Suprapubic skin (tissue), 4 donors: ENCODE measurements around the gene SLC16A13. TPM values are rescaled to one million over a fixed set of nuclear protein-coding genes. Genes with fewer than 3 reads are reported as not detected.
A peak's percentile ranks its signal among the peaks of the same experiment; 100 is the strongest.

Experiments
- DNase-seq, 2 donors: peaks; one replicate each; pipeline ENCODE4 v3.0.0-alpha.2; 2019; ENCODE audit warnings: low spot score in 2 of 2
- H3K27ac ChIP-seq: fragments of 200-600 bp; sonication (generic); one replicate; pipeline ENCODE4 v1.5.1; 2019
- H3K27me3 ChIP-seq: fragments of 200-600 bp; sonication (generic); one replicate; pipeline ENCODE4 v1.5.1; 2019
- H3K36me3 ChIP-seq: fragments of 200-600 bp; sonication (generic); one replicate; pipeline ENCODE4 v1.5.1; 2019
- H3K4me1 ChIP-seq: fragments of 200-600 bp; sonication (generic); one replicate; pipeline ENCODE4 v1.5.1; 2019
- H3K4me3 ChIP-seq: fragments of 200-600 bp; sonication (generic); one replicate; pipeline ENCODE4 v1.5.1; 2019; ENCODE audit warnings: mild to moderate bottlenecking
- H3K9me3 ChIP-seq: fragments of 200-600 bp; sonication (generic); one replicate; pipeline ENCODE4 v1.5.1; 2019
- CTCF ChIP-seq, 2 donors: fragments of 200-600 bp in 1 of 2; fragments of 450-650 bp in 1 of 2; sonication (generic) in 1 of 2; IDR thresholded peaks; one replicate each; pipeline ENCODE4 v1.5.1; 2016 to 2019; ENCODE audit warnings: antibody characterized with exemption in 2 of 2, mild to moderate bottlenecking in 1 of 2, moderate library complexity in 1 of 2
- EP300 ChIP-seq: sonication (generic); formaldehyde crosslinking; IDR thresholded peaks from one replicate; pipeline ENCODE4 v1.6.1; 2017; ENCODE audit warnings: antibody characterized with exemption
- POLR2A ChIP-seq, 2 donors: fragments of 450-650 bp; IDR thresholded peaks; one replicate each; pipeline ENCODE4 v1.6.1; 2017; ENCODE audit warnings: antibody characterized with exemption in 2 of 2, mild to moderate bottlenecking in 2 of 2, moderate library complexity in 2 of 2
- POLR2AphosphoS5 ChIP-seq, 3 donors: sonication (generic); formaldehyde crosslinking; IDR thresholded peaks; one replicate each; pipeline ENCODE4 v1.6.1; 2017; ENCODE audit warnings: antibody characterized with exemption in 3 of 3
- WGBS: methylation state at CpG from one replicate; pipeline ENCODE4 v1.1.5; 2018; 5-methylcytosine and 5-hydroxymethylcytosine counted together
- total RNA-seq, 4 donors: library from RNA; depleted of rRNA; stranded (reverse); fragments of >200 nt; gene quantifications; one replicate each; pipeline ENCODE4 v1.1.0, GENCODE V29; 2016

SLC16A13 gene
- total RNA-seq, 4 donors from 2014 or later = 1.5 to 4.9 (median 3.7) TPM

- Histone ChIP-seq H3K36me3 (peaks cover 6% of the 10 kb centered on the region), H3K27ac (peak overlapping the region; percentile 85), H3K27me3 (no peaks in the 10 kb centered on the region), H3K4me1 (peaks cover 87% of the 10 kb centered on the region), H3K9me3 (no peaks in the 10 kb centered on the region), H3K4me3 (peak overlapping the region; percentile 46)
- 65% methylated on average over 10 of the region's 10 CpGs for WGBS
- no peak for TF ChIP-seq EP300
- TF ChIP-seq POLR2A (IDR thresholded peaks at IDR 0.05) = peak in 1 of 2 donors; percentile 66
- TF ChIP-seq CTCF (IDR thresholded peaks at IDR 0.05) = no peak
- peak in 1 of 3 donors; percentile 47 for TF ChIP-seq POLR2AphosphoS5 (IDR thresholded peaks at IDR 0.05)
- DNase-seq = no peak
These were observed 17.4 kb upstream of the SLC16A13 start for GRCh38 chr17:7018331-7018964.

- DNase-seq = no peak
- Histone ChIP-seq H3K27ac (peak overlapping the region; percentile 85), H3K4me3 (peak overlapping the region; percentile 46), H3K9me3 (no peaks in the 10 kb centered on the region), H3K4me1 (peaks cover 80% of the 10 kb centered on the region), H3K36me3 (peaks cover 6% of the 10 kb centered on the region), H3K27me3 (no peaks in the 10 kb centered on the region)
- TF ChIP-seq EP300 (no peak), CTCF (IDR thresholded peaks at IDR 0.05) (no peak), POLR2AphosphoS5 (IDR thresholded peaks at IDR 0.05) (no peak), POLR2A (IDR thresholded peaks at IDR 0.05) (no peak)
- WGBS = 23% methylated on average over 10 of the region's 10 CpGs
These were observed 16.4 kb upstream of the SLC16A13 start for GRCh38 chr17:7019367-7019766.

- peaks cover 79% of the 10 kb centered on the region for H3K4me1 ChIP-seq
- TF ChIP-seq EP300 = no peak
- no peaks in the 10 kb centered on the region for H3K9me3 ChIP-seq
- WGBS = 7% methylated on average over 15 of the region's 16 CpGs
- DNase-seq = no peak
- peak overlapping the region; percentile 85 for H3K27ac ChIP-seq
- H3K4me3 ChIP-seq = peak overlapping the region; percentile 46
- H3K27me3 ChIP-seq = no peaks in the 10 kb centered on the region
- peaks cover 6% of the 10 kb centered on the region for H3K36me3 ChIP-seq
These were observed 15.8 kb upstream of the SLC16A13 start for GRCh38 chr17:7019839-7020519.

GRCh38 chr17:7020894-7021664 is 14.7 kb upstream of the SLC16A13 start:
- no peaks in the 10 kb centered on the region for H3K27me3 ChIP-seq
- peaks cover 68% of the 10 kb centered on the region for H3K4me1 ChIP-seq
- no peaks in the 10 kb centered on the region for H3K9me3 ChIP-seq
- peak overlapping the region; percentile 86 for H3K27ac ChIP-seq
- no peak for DNase-seq
- H3K4me3 ChIP-seq = peak overlapping the region; percentile 44
- TF ChIP-seq POLR2A (IDR thresholded peaks at IDR 0.05) (no peak), POLR2AphosphoS5 (IDR thresholded peaks at IDR 0.05) (no peak), EP300 (no peak), CTCF (IDR thresholded peaks at IDR 0.05) (no peak)
- WGBS = 51% methylated on average over 11 of the region's 11 CpGs
- peaks cover 6% of the 10 kb centered on the region for H3K36me3 ChIP-seq

GRCh38 chr17:7021993-7022778 is 13.6 kb upstream of the SLC16A13 start:
- H3K9me3 ChIP-seq = no peaks in the 10 kb centered on the region
- peaks cover 57% of the 10 kb centered on the region for H3K4me1 ChIP-seq
- 4% methylated on average over 27 of the region's 53 CpGs for WGBS
- H3K36me3 ChIP-seq = no peaks in the 10 kb centered on the region
- H3K27ac ChIP-seq = peak overlapping the region; percentile 86
- H3K27me3 ChIP-seq = no peaks in the 10 kb centered on the region
- H3K4me3 ChIP-seq = peak overlapping the region; percentile 44
- TF ChIP-seq EP300 (no peak), POLR2AphosphoS5 (IDR thresholded peaks at IDR 0.05) (peak in 1 of 3 donors; percentile 27), POLR2A (IDR thresholded peaks at IDR 0.05) (no peak), CTCF (IDR thresholded peaks at IDR 0.05) (peak; percentile 70 to 99)
- DNase-seq = peak; percentile 91
